ES-I3 (cell line): ENCODE results near the gene ILF3.
"Not testable (repeated sequence)": the region's sequence is repeated elsewhere in the genome, so short reads cannot be mapped to it uniquely, and the experiment has no call there.

Experiments used
- H3K36me3 ChIP-seq: 2 replicates; pipeline ENCODE4 v1.6.1; 2013; ENCODE audit warnings: mild to moderate bottlenecking, low read length, control low read depth, moderate library complexity; ENCODE audit not compliant: insufficient read depth
- H3K4me1 ChIP-seq: 2 replicates; pipeline ENCODE4 v1.6.1; 2013; ENCODE audit warnings: mild to moderate bottlenecking, control low read depth, low read length; ENCODE audit not compliant: insufficient read depth
- H3K9ac ChIP-seq: 2 replicates; pipeline ENCODE4 v1.6.1; 2013; ENCODE audit warnings: low read depth, mild to moderate bottlenecking, low read length, moderate library complexity
- H3K9me3 ChIP-seq: 2 replicates; pipeline ENCODE4 v1.6.1; 2013; ENCODE audit warnings: mild to moderate bottlenecking, low read length, moderate library complexity; ENCODE audit not compliant: control insufficient read depth, insufficient read depth

Gene ILF3

GRCh38 chr19:10675214-10675613 is 21.1 kb downstream of the ILF3 start:
- H3K36me3 ChIP-seq: peaks cover 72% of the 10 kb centered on the region
- H3K9ac ChIP-seq, H3K9me3 ChIP-seq, H3K4me1 ChIP-seq: not testable (repeated sequence)

- Histone ChIP-seq H3K9me3 (no peaks in the 10 kb centered on the region), H3K36me3 (peaks cover 74% of the 10 kb centered on the region), H3K4me1 (no peaks in the 10 kb centered on the region), H3K9ac (no peak overlapping the region)
These were observed 23.6 kb downstream of the ILF3 start for GRCh38 chr19:10677751-10678150.

GRCh38 chr19:10678813-10679212 is 24.7 kb downstream of the ILF3 start:
- H3K9me3 ChIP-seq: no peaks in the 10 kb centered on the region
- H3K9ac ChIP-seq: no peak overlapping the region
- H3K4me1 ChIP-seq: no peaks in the 10 kb centered on the region
- peaks cover 75% of the 10 kb centered on the region for H3K36me3 ChIP-seq

- H3K9ac ChIP-seq: no peak overlapping the region
- H3K9me3 ChIP-seq: no peaks in the 10 kb centered on the region
- peaks cover 83% of the 10 kb centered on the region for H3K36me3 ChIP-seq
- no peaks in the 10 kb centered on the region for H3K4me1 ChIP-seq
These were observed 25.6 kb downstream of the ILF3 start for GRCh38 chr19:10679743-10680142.

GRCh38 chr19:10680545-10681135 is 26.5 kb downstream of the ILF3 start:
- peaks cover 83% of the 10 kb centered on the region for H3K36me3 ChIP-seq
- H3K9ac ChIP-seq: no peak overlapping the region
- no peaks in the 10 kb centered on the region for H3K4me1 ChIP-seq
- no peaks in the 10 kb centered on the region for H3K9me3 ChIP-seq

- Histone ChIP-seq H3K4me1 (no peaks in the 10 kb centered on the region), H3K9ac (no peak overlapping the region), H3K9me3 (no peaks in the 10 kb centered on the region), H3K36me3 (peaks cover 83% of the 10 kb centered on the region)
These were observed 27.5 kb downstream of the ILF3 start for GRCh38 chr19:10681658-10682057.

- no peaks in the 10 kb centered on the region for H3K4me1 ChIP-seq
- H3K36me3 ChIP-seq: peaks cover 76% of the 10 kb centered on the region
- no peaks in the 10 kb centered on the region for H3K9me3 ChIP-seq
- no peak overlapping the region for H3K9ac ChIP-seq
These were observed 28.4 kb downstream of the ILF3 start for GRCh38 chr19:10682397-10683063.

GRCh38 chr19:10683064-10683426 is 28.9 kb downstream of the ILF3 start:
- H3K9ac ChIP-seq: no peak overlapping the region
- H3K36me3 ChIP-seq: peaks cover 77% of the 10 kb centered on the region
- H3K4me1 ChIP-seq: no peaks in the 10 kb centered on the region
- H3K9me3 ChIP-seq: no peaks in the 10 kb centered on the region

GRCh38 chr19:10683582-10683981 is 29.4 kb downstream of the ILF3 start:
- Histone ChIP-seq H3K36me3 (peaks cover 77% of the 10 kb centered on the region), H3K4me1 (no peaks in the 10 kb centered on the region), H3K9ac (no peak overlapping the region), H3K9me3 (no peaks in the 10 kb centered on the region)

GRCh38 chr19:10685210-10685609 is 31.1 kb downstream of the ILF3 start:
- no peaks in the 10 kb centered on the region for H3K9me3 ChIP-seq
- no peaks in the 10 kb centered on the region for H3K4me1 ChIP-seq
- H3K9ac ChIP-seq: no peak overlapping the region
- H3K36me3 ChIP-seq: peaks cover 77% of the 10 kb centered on the region

GRCh38 chr19:10686193-10686592 is 32.0 kb downstream of the ILF3 start:
- H3K9ac ChIP-seq: no peak overlapping the region
- H3K9me3 ChIP-seq: no peaks in the 10 kb centered on the region
- no peaks in the 10 kb centered on the region for H3K4me1 ChIP-seq
- peaks cover 78% of the 10 kb centered on the region for H3K36me3 ChIP-seq

GRCh38 chr19:10686661-10687517 is 32.7 kb downstream of the ILF3 start:
- Histone ChIP-seq H3K36me3 (peaks cover 80% of the 10 kb centered on the region), H3K9ac (no peak overlapping the region), H3K9me3 (no peaks in the 10 kb centered on the region), H3K4me1 (no peaks in the 10 kb centered on the region)

GRCh38 chr19:10687518-10688288 is 33.6 kb downstream of the ILF3 start:
- Histone ChIP-seq H3K4me1 (no peaks in the 10 kb centered on the region), H3K9ac (no peak overlapping the region), H3K36me3 (peaks cover 75% of the 10 kb centered on the region), H3K9me3 (no peaks in the 10 kb centered on the region)

GRCh38 chr19:10688545-10689280 is 34.6 kb downstream of the ILF3 start:
- no peak overlapping the region for H3K9ac ChIP-seq
- peaks cover 65% of the 10 kb centered on the region for H3K36me3 ChIP-seq

More at GRCh38 chr19:10688545-10689280, 34.6 kb downstream of the ILF3 start:
- H3K4me1 ChIP-seq: no peaks in the 10 kb centered on the region
- H3K9me3 ChIP-seq: no peaks in the 10 kb centered on the region
